GM18511 (cell line): ENCODE data around the gene FSTL4.
A peak's percentile ranks its signal among the peaks of the same experiment; 100 is the strongest.

Experiments used
- ATAC-seq: cut with Tn5 transposase; IDR thresholded peaks from one replicate; pipeline ENCODE4 v1.9.1; 2021; ENCODE audit warnings: mild to moderate bottlenecking, moderate library complexity; ENCODE audit not compliant: unreplicated experiment

FSTL4 gene

GRCh38 chr5:133252133-133252480, 360.2 kb downstream of the FSTL4 start:
- no peak for ATAC-seq

DNA sequence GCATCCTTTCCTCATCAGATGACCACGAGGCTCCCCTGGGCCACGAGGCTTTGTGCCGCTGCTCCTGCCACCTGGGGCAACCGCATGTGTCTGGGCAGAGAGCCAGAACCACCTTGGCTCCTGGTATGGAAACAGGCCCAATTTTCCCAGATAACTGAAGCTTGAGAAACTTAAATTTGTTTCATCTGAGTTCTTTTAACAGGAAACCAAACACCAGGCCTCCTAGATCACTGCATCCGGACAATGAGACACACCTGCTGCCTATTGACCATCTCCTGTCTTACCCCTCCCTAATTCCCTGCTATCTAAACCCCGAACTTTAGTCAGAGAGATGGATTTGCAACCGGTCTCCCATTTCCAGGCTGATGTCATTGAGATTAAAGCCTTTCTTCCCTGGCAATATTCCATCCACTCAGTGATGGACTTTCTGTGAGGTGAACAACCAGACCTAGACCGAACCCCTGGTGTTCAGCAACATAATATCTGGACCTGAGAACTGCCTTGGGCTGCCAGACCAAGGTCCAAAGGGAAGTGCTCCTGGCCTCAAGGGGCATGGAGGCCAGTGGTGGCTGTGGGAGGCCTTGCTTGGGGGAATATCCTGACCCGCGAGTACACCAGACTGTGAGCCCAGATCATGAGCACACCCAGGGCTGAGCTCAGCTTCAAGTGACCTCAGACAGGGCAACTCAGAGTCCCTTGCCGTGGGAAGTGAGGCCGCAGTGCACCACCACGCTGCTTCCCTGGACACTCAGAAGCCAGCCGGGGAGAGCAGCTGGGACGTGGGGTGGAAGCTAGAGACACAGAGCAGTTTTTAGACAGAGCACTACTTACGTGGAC, 360.8 kb downstream of the FSTL4 start:
- ATAC-seq, result no peak

DNA sequence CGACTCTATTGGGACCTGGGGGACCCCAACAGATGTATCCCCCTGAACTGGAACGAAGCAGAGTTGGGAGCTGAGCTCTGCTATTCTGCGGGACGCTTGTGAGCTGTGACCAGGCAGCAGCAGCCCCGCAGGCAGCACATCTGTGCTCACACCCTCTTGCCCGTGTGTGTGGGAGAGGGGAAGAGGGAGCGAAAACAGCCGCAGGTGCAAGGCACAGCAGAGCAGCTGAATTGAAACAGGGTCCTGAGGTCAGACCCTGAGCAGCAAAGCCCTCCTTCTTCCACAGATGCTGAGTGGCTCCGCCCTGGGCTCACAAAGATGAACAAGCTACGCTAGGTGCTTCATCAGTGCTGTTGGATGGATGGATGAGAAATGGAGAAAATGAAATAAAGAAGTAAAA, 361.8 kb downstream of the FSTL4 start:
- no peak for ATAC-seq

DNA sequence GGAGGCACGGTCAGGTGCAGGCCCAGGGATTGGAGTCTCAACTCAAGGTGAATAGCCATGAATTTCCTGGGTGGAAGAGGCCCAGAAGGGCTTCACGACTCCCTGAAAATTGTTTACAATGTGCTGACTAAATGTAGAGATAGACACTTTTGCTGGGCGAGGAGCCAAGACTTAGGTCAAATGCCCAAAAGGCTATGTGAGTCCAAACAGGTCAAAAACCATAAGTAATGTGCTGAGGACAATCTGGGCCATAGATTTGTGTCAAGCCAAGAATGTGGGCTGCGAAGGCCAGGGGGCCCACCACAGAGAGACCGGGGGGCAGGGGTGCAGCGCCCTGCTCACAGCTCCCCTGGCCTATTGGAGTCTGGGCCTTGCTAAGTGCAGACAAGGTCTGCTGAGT, 362.7 kb downstream of the FSTL4 start:
- ATAC-seq, result no peak

- ATAC-seq, result no peak
These were observed 364.3 kb downstream of the FSTL4 start for GRCh38 chr5:133247881-133248624.

DNA sequence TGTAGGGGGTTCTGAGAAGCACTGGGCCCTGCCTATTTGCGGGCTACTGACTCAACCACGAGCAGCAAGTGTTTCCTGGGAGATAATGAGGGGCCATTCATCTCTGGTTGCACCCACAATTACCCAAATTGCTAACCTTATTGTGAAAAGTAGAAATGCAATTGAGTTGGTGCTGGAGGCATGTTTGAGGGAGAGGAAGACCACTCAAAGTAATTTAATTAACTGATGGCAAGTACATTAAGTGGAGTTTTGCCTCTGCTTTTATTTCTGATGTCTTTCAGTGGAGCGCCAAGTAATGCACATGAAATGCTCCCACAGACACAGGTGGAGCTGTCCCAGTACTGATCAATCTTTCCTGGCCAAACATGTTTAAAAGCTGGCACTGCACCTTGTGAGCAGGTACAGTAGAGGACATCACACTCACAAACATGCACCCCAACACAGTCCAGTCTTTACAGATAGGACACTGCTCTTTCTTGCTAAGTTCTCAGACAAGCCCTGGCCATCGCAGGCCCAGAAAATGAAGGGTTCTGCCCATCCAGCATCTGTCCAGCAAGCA, 365.1 kb downstream of the FSTL4 start:
- no peak for ATAC-seq

DNA sequence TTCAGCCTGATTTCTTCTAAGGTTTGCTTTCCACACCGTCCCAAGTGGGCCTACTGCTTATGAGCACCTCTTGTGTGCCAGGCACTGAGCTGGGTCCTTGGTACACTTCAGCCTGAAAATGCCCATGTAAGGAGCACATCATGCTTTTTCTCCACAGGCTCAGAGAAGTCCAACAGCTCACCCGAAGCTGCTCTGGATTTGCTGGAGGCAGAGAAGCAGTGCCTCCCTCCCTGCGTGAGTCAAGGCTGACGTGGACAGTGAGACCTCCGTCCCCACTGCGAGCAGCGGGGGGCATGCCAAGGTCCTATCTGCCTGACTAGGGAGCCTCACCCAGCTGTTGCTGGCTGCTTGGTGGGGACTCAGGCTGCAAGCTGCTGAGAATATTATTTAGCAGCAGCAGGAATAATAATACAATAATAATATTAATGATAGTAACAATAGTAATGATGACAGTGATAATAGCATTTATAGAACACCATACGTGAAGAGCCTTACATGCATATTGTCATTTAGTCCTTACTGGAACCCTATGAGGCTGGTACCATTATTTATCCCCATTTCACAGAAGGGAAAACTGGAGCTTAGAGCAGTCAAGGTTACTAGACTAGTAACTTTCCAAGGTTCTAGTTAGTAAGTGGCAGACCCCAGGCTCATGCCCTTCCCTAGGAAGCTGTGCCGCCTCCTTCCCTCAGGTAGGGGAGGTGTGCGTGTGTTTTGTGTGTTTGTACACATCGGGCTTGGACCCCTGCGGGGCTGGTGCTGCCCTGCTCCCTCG, 365.8 kb downstream of the FSTL4 start:
- no peak for ATAC-seq

- no peak for ATAC-seq
These were observed 366.3 kb downstream of the FSTL4 start for GRCh38 chr5:133246053-133246370.

DNA sequence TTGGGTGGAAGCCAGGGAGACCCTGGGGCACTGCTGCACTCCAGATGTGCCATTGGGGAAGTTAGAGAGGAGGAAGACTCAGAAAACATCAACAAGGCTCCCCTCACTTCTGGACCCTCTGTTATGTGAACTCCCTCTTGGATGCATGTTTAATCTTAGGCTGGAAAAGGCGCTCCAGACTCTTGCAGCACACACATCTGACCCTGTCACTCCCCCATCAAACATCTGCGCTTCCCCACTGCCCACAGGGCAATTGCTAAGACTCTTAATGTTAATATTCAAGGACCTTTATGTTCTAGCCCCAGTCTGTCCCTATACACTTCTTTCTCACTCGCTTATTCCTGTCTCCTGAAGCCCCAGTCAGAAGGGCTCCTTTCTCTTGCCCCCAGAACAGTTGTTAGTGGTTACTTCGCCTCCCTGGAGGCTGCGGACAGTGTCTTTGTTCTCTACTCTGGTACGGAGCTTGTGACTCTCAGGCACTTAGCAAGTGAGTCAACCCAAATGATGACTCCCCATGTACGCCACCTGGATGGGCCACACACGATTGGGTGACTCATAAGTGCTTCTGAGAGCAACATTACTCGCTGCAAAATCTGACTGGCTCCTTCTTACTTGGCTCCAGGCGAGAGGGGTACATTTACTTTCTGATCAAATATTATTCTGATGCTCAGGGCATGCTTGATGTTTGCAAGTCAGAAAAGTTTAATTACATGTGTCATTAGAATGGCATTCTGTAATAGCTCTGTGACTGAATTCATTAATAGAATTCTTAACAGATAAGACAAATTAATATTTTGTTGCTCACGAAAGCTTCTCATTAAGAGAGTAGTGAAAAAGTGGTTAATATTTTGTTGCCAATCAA, 366.9 kb downstream of the FSTL4 start:
- ATAC-seq, result no peak

DNA sequence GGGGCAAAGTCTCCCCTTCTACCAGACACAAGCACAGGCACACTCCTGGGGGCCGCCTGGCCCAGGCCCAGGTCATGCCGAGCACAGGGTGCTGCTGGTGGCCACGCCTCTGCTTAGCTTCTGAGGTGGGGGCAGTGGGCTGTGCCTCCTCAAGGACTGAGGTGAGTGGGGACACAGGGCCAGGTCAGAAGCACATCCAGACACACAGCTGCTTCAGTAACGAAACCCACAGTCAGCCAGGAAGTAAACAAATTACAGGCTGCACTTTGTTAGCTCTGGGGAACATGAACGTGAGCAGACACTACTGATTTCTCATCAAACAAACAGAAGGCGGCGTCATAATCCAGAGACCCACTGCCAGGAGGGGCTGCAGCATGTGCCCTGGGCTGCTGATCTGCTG, 368.1 kb downstream of the FSTL4 start:
- peak; percentile 66 for ATAC-seq

DNA sequence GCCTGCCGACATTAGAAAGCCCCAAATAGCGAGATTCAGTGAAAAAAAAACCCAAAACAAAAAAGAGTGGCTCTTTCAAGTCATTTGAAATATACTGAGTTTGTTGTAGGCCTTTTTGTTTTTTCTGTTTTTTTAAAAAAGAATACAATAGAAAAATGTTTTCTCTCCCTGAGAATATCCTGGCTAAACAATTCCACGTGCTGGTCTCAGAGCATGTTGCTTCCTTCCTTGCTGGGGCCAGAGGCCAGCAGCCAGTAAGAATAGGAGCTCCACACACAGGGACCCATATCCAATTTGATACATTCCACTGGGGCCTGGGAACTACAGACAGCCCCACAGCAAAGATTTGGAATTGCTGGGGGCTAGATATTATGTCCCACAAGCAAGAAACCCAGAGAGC, 369.1 kb downstream of the FSTL4 start:
- no peak for ATAC-seq

DNA sequence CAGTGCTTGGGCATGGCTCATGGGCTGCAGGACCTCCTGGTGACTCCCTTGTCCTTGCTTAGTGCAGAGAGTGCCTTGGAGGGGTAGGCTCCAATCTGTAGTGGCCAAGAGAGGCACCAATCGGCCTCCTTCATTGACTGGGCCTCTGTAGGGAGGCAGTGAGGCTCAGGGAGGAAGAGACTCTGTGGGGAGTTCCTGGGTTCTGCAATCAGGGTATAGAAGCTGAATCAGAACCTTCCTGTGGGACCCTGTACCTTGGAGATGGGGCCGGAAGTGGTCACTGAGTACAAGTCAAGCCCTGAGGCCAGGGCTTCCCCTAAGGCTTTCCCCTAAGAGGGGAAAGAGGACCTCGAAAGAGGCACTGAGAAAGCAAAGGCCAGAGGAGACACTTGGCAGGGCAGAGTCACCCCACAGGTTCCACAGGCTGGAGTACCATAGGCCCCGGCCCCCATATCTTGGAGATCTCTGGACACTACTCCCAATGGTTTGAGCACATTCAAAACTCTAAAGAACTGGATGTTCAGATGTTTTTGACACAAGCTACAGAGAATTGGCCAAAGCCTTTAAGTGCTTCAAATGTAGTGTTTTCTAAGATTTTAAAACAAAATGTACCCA, 370.0 kb downstream of the FSTL4 start:
- no peak for ATAC-seq

DNA sequence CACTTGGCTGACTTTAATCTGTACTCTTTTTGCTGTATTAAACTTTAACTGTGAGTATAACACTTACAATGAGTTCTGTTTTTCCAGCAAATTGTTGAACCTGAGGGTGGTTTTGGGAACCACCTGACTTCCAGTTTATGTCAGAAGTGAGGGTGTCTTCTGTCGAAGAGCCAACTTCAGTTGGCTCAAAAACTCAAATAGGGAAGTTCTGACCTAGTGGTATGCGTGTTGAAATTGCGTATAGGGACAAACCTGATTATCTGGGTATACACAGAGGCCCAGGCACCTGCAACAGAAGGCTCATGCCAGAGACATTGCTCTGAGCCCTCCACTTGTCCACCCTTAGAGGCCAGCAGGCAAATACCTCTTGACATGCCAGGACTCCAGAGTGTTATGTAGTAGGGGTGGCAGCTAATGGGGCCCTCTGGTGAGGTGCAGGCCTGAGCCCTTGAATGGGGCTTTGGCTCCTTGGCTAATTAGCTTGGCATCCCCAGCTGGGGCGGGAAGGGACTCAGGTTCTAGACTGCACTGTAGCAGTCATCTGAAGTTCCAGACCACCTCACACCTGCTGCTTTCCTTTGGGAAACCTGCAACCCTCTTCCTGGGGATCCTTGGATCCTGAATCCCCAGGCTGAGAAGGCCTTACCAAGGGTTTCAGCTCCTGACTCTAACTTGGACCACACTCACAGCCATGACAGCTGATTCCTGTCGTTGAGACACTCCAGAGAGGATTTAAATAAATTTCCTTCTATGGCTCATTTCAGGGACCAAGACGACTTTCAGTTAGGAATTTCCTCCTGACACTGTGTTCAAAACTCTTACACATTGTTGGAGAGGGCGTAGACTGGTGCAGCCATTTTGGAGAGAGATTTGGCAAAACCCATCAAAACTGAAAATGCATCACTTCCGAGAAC, 370.9 kb downstream of the FSTL4 start:
- no peak for ATAC-seq

DNA sequence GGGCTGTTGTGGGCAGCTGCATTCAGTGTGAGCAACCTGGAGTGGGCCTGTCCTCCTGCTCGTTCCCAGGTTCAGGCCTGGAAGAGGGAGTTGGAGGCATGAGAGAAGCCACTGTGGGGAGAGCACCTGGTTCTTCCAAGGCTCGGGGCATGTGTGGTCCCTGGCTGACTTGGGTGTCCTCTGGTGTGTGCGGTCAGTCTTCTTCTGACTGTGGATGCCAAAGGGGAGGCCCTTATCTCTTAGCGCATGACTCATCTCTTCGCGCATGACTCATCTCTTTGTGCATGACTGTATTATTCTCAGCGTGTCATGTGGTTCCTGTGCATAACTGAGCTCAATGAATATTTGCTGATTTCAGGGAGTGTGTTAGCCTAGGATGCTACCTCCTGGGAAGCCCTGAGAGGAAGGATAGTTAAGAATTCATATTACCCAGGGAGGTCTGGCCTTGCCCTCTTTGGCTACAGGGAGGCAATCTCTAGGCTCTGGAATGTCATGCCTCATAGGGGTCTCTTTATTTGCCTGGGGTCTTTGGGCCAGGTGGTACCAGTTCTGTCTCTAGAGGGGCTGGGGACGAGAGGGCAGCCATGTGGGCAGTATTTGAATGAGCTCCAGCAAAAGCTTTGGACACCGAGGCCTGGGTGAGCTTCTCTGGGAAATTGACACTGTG, 371.8 kb downstream of the FSTL4 start:
- peak; percentile 74 for ATAC-seq

DNA sequence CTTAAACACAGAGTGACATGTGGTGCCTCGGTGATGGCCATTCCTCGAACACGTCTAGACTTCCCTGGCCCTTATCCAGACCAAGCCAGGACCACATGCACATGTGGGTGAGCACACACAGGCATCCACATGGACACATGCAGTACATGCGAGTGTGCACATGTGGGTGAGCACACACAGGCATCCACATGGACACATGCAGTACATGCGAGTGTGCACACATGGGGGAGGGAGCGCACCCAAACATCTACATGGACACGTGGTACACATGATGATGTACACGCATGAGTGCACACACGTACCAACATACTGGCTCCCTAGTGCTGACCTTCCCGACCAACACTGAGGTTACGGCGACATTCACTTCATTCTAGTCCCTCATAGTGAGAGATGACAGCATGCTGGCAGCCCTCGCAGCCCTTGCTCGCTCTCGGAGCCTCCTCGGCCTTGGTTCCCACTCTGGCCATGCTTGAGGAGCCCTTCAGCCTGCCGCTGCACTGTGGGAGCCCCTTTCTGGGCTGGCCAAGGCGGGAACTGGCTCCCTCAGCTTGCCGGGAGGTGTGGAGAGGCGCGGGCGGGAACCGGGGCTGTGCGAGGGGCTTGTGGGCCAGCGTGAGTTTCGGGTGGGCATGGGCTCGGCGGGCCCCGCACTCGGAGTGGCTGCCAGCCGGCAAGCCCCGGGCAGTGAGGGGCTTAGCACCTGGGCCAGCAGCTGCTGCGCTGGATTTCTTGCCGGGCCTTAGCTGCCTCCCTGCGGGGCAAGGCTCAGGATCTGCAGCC, 373.7 kb downstream of the FSTL4 start:
- ATAC-seq, result no peak

DNA sequence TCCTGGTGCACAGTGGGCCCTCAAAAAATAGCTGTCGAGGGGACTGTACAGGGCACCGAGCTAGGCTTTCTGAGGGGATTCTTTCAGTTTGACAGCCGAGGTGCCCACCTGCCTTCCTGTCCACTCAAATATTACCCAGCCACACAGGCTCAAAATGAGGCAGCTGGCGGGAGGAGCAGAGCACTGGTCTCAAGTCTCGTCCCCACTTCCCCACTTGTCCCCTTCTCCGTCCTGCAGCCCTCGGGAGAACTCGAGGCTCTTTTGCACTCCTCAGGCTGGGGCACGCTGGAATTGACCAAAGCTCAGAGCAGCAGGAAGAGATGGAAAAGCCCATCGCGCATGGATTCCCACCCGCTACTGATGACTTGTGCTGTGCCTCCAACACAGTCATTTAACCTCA, 375.4 kb downstream of the FSTL4 start:
- ATAC-seq, result no peak

DNA sequence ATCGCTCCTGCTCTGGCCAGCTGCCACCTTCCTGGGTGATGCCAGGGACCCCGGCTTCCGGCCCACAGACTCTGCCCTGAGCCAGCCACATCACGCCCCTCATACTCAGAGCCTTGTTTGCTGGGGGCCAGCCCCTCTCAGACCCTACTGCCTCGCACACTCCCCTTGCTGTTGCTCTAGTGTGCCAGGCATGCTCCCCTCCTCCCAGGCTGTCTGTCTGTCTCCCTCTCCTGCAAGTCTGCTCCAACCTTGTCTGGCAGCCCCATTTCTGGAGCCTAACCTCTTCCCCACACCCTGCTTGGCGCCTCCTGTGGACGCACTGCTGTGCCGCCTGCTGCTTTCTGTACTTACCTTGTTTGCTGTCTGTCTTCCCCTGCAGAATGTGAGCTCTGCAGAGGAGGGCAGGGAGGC, 375.8 kb downstream of the FSTL4 start:
- no peak for ATAC-seq
